HG03439 (cell line): Measurements from ENCODE around the gene ACTR1A.

Experiments
- ATAC-seq: cut with Tn5 transposase; IDR thresholded peaks from one replicate; pipeline ENCODE4 v1.9.1; 2021; ENCODE audit warnings: mild to moderate bottlenecking, moderate library complexity; ENCODE audit not compliant: unreplicated experiment

ACTR1A gene

DNA sequence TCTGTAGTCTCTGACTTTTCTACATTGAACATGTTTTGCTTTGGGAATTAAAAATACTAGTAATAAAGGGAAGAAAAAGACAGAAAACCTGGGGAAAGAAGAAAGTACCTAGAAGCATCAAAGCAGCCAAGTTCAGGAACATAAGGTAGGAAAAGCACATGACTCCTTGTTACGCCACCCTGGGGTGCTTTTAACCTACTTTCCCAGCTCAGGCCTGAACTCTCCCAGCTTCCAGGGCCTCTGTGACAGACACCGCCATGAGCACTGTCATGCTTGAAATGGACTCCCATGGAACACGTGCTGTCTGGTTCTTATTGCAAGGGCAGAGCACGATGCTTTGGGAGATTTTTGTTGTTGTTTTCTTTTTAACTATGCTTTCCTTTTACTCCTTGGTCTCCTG, 11.4 kb downstream of the ACTR1A start:
- no peak for ATAC-seq

DNA sequence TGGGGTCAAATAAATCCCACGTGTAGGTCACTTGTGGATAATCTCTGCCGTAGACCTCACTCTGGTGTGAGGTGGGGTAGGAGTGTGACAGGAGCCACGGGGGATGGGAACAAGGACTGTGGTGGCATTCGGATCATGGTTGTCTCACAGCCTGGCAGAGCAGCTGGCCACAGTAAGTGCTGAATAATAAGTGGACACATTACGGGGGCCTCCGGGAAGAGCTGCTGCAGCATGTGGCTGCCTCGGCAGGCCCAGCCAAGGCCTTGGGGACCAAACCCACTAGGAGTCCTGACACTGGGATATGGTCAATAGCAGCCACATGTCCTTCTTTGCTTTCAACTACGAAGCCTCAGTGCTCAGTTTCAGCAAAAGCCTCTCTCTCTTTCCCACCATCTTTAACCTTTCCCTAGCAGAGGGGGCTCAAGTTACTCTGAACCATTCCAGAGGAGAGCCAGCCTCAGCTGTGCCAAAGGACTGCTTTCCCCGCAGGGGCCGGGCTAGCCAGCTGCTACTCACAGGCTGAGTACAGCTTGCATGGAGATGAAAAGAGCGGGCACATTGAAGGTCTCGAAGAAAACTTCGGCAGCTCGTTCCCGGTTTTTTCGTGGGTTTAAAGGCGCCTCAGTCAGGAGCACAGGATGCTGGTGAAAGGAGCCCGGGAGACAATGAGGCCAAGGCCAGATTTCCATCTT, 17.3 kb downstream of the ACTR1A start:
- ATAC-seq, result no peak

DNA sequence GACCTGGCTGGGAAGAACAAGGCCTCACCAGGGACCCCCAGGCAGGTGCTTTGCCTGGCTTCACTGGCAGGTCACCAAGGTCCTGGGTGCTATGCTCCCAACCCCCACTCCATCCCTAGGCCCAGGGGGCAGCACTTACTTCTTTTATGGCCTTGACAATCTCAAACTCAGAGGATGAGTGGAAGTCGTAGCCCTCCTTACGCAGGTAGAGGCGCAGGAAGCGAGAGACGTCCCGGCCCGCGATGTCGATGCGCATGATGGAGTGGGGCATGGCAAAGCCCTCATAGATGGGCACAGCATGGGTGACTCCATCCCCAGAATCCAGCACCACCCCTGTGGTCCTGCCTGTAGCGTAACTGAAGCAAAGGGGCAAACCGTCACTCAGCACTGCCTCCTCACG, 18.5 kb downstream of the ACTR1A start:
- no peak for ATAC-seq

DNA sequence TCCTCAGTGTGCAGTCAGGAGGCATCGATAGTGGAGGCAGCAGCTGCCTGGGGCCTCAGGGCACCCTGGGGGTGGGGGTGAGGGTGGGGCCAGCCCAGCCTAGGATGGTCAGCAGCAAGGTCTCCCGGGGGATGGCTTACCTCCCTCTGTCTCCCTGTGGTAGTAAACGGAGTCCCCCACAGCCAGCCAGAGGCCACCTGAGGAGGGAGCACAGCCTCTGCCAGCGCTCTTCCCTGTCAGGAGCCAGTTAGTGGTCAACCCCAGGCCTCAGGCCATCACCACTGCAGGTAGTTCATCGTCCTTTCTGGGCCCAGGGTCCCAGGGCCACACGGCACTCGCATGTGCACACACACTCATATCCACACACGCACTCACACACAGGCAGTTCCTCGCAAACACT, 22.1 kb downstream of the ACTR1A start:
- ATAC-seq, result no peak

DNA sequence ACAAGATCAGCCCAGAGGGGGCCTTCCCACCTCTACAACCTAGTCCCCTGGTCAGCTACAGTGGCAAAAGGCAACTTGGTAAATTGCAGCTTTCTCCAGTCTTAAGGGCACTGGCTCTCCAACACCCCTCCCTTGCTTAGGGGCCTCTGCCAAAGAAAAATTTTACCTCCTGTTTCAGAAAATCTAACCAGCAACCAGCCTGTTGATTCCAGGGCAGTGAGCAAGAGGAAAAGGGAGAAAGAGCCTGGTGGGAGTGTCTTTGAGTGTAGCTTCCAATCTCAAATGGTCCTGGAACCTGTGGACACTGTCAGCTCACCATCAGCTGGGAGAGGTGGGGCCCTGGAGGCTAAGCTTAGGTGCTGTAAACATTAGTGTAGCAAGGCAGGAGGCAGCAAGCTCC, 22.9 kb downstream of the ACTR1A start:
- no peak for ATAC-seq

DNA sequence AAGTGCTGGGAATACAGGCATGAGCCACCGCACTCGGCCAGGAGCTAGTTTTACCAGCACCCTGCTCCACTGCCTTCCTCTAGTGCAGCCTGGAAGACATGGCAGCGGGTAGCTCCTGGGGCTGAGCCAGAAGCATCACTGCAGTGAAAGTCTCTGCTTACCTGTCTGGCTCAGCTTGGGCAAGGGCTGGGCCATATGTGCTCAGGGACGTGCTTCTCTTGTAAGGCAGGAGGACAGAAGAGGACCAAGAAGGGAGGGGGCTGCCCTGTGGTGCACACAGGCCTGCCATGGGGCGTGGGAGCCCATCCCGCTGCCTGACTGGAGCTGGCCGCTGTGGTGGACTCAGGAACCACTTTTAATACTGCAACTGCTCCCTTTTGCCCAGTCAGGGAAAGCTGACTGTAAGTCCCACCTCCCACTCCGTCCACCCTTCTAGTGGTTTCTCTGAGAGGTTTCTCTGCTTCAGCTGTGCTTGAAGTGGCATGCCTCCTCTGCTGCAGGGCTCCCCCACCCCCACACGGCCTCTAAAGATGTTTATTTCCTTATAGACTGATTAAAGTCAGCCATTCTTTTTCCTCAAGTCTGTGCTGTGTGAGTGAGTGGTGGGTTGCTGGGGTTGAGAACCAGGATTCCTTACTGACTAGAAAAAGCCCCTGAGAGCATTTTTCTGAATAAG, 25.9 kb downstream of the ACTR1A start:
- no peak for ATAC-seq

DNA sequence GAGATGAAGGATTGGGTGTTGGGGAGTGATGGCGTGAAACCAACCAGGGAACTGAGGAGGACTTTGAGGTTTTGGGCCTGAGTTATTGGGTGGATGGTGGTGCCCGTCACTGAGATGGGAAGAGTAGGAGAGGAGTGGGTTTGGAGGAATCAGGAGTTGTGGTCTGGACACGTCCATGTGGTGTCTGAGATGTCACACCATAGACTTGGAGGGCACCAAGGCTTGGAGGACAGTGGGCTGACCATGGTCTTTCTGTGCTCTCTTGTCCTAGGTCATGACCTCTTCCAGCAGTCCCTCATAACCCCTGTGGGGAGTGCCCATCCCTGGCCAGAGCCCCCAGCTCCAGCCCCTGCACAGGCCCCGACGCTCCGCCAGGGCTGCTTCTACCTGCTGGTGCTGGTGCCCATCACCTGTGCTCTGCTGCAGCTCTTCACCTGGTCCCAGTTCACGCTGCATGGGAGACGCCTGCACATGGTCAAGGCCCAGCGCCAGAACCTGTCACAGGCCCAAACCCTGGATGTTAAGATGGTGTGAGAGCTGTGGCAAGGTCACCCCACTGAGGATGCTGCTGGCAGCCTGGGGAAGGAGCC, 27.0 kb downstream of the ACTR1A start:
- no peak for ATAC-seq

DNA sequence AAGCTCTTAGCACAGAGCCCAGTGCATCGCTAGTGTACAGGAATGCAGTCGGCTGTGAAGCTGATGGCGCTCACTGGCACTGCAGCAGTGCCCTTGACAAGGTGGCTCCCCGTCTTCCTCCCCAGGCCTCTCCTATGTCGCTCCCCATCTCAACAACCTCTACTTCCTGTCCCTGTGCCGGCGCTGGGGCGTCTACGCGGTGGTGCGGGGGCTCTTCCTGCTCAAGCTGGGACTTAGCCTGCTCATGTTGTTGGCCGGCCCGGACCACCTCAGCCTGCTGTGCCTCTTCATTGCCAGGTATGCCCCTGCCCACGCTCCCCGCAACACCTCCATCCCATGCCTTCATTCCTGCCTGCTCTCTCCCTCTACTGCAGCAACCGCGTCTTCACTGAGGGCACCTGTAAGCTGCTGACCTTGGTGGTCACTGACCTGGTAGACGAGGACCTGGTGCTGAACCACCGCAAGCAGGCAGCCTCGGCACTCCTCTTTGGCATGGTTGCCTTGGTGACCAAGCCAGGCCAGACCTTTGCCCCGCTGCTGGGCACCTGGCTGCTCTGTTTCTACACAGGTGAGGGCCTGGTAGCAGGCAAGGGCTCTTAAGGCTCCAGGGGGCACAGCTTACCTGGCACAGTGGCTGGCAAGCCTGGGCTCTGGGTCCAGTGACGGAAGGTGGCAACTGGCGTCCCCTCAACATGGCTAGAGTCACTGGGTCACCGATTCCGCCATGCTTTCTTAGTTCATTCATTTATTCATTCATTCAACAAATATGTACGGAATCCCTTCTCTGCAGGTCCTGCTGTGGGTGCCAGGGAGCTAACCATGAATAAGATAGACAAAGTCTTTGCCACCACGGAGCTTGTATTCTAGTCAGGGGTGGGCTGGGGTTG, 28.8 kb downstream of the ACTR1A start:
- no peak for ATAC-seq

DNA sequence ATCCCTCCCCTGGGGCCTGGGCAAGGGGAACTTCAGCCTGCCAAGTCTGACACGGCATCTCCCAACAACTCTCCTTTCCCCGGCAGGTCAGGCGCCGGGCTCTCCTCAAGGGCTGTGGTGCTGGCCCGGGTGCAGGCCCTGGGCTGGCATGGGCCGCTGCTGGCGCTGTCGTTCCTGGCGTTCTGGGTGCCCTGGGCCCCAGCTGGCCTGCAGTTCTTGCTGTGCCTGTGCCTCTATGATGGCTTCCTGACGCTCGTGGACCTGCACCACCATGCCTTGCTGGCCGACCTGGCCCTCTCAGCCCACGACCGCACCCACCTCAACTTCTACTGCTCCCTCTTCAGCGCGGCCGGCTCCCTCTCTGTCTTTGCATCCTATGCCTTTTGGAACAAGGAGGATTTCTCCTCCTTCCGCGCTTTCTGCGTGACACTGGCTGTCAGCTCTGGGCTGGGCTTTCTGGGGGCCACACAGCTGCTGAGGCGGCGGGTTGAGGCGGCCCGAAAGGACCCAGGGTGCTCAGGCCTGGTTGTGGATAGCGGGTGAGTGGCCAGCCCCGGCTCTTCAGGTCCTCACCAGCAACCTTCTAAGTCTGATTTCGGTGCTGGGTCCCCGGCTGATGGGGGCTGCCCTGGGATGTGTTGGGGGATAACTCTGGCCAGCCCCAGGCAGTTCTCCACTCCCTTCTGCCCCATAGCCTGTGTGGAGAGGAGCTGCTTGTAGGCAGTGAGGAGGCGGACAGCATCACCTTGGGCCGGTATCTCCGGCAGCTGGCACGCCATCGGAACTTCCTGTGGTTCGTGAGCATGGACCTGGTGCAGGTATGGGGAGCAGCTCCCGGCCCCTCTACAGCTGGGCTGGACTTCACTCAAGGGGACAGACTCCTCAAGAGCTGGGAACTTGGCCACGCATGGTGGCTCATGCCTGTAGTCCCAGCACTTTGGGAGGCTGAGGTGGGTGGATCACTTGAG, 31.6 kb downstream of the ACTR1A start:
- no peak for ATAC-seq

DNA sequence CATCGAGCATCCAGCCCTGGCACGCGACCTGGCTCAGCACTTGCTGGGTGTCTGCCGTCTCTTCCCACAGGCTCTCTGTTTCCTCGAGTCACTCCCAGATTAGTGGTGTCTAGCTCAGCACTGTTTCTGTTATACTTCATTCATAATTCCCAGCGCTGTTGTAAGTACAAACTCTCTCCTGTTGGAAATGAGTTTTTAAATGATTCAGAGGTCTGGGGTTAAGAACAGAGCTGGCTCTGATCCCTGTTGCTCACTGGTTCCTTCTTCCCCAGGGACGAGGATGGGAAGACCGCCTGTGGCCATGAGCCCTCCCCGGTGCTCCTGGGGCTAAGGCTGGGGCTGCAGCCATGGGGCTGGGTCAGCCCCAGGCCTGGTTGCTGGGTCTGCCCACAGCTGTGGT, 33.8 kb downstream of the ACTR1A start:
- ATAC-seq, result no peak

DNA sequence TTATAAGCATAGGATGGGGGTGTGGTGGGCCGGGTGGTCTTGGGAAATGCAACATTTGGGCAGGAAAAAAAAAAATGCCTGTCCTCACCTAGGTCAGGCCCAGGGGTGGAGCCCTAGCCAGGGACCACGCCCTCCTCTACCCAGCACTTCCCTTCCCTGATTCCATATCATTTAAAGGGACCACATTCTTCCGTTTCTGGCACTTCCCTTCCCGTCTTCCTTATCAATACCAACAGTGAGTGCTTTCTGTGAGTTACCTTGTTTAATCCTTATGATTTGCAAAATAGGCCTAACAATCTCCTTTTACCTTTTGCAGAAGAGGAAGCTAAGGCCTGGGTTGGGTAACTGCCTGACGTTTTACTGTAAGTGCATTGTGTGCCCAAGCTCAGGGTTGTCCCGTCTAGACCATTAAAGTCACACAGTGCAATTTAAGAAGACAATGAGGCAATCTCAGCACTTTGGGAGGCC, 34.5 kb downstream of the ACTR1A start:
- no peak for ATAC-seq

DNA sequence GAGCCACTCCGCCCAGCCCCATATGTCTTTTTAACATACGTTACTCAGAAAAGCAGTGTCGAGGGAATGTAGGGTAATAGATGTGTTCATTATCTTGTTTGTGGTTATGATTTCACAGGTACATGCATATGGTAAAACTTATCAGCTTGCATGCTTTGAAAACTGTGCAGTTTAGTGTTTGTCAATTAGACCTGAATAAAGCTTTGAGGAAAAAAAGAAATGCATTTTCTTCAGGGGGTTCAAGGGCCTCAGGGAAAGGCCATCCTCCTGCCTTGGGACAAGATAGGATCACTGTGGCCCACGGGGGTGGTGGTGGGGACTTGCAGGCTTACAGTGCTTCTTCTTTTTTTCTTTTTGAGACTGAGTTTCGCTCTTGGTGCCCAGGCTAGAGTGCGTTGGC, 35.2 kb downstream of the ACTR1A start:
- no peak for ATAC-seq

DNA sequence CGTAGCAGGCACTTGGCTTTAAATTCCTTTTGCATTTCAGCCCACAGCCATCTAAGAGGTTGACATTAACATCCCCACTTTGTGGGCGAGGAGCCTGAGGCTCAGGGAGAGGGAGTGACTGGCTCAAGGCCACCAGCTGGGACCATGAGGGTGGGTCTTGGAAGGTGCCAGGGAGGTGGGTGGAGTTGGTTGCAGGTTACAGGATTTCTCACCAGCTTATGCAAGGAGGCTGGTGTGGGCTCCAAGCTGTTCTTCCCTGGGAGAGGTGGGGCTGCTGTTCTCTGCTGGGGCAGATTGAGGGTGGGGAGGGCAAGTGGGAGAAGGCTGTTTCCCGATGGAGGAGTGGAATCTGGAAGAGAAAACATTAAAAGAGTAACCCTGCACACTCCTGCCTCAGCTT, 37.0 kb downstream of the ACTR1A start:
- ATAC-seq, result no peak

DNA sequence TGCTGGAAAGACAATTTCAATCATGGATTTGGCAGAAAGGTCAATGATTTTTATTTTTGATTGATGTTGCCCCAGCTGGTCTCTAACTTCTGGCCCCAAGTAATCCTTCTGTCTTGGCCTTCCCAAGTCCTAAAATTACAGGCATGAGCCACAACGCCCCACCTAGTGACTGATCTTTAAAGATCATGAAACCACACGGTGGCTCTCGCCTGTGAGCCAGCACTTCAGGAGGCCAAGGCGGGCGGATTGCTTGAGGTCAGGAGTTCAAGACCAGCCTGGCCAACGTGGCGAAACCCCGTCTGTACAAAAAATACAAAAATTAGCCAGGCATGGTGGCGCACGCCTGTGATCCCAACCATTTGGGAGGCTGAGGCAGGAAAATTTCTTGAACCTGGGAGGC, 38.5 kb downstream of the ACTR1A start:
- no peak for ATAC-seq

DNA sequence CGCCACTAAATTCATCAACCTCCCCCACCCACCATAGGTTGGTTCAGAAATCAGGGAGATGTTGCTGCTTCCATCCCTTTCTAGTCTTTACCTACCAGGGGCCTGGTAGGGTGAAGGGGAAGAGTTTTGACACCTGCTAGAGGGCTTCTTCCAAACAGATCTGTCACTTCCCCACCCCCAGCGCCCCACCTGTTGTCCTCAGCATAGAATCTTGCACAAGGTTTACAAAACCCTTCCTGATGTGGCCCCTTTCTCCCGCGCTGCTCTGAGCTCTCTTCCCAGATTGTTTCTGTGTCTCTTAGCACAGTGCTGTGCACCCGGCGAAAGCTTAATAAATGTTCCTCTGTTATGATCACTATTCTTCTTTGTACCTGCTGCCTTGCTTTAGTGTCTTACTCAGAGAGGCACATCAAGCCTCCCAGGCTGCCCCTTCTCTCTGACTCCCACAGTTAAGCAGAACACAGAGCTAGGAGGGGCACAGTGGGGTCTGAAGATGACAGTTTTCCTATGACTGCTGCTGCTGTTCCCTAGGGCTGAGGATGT, 39.9 kb downstream of the ACTR1A start:
- no peak for ATAC-seq

DNA sequence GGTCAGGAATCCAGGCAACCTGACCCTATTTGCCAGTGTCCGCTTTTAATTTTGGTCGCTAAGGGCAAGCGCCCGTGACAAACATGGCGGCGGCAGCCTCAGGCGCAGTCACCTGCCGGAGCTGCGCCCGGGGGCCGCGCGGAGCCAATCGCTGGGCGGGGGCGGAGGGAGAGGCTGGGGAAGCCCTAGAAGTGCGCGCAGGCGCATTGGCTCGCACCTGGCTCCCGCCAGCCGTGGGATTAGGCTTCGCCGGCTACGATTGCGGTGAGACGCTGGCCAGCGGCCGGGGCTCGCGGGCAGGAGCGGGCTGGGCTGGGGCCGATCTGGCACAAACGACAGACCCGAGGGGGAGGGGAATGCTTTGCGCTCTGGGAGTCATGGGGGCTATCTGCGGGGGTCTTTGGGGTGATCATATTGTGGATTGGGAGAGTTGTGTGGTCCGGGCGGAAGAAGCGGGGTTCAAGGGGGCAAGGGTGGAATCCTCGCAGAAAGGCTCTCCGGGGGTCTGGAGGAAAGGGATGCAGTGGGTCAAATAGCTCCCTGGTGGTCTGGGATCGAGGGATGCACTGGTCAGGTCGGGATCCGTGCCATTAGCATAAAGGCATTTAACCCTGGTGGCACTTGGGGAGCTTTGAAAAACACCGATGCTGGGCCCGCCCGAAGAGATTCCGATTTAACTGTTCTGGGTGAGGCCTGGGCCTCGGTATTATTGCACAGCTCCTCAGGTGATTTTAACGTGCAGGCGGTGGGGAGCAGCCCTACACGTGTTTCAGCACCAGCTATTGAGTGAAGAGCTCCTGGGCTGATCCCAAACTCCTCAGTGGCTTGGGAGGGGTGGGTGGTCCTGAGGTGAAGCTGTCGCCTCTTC, 41.1 kb downstream of the ACTR1A start:
- ATAC-seq, result peak; percentile 71

DNA sequence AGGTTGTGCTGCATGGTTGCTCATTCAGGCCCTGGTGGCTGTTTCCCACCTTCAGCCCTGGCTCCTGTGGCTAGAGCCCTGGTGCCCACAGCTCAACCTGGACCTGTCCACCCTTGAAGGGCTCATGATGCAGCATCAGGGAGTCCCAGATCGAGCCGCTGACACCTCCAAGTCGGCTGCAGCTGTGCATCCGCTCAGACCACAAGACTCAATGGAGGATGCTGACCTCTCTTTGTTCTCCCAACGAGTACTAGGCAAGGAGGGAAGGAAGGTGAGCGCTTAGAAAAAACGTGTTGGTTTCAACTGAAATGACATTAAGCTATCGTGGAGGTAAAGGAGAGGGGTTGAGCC, 41.7 kb downstream of the ACTR1A start:
- peak; percentile 18 for ATAC-seq

DNA sequence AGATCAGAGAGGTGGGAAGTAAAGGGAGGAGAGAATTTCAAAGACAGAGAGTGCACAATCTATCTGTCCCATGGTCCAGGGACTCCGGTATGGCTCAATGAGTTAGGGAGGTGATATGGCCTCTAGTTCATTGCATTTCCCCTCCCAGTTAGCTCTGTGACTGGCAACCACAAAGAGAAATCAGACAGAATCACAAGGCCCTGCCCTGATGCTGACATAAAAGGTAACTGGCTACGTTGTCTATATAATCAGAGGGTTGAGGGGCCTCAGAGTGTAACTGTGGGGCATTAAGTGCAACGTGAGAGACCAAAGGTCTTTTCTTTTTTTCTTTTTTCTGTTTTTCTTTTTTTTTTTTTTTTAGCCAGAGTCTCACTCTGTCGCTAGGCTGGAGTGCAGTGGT, 43.9 kb downstream of the ACTR1A start:
- ATAC-seq, result no peak

DNA sequence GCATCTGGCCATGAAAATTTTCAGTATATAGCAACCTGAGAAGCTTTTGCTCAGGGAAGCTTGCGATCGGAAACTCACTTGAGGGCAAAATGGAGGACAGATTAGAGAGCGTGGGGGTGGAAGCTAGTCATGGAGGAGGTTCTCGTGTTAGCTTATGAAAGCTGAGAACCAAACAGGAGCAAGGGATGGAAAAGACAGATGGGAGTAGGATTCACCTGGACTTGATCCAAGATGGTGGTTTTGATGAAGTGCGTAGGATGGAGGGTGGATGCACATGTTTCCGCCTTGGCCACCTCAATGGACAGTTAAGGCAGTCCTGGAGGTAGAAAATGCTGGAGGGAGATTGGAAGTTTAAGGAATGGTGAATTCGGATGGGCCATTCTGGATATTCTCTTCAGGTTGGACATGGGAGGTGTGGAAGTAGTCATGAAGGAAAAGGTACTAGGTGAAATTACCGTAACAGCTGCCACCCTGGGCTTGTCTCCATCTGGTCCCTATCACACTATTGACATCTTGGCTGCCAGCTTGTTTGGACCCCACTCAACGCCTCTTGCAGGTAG, 44.8 kb downstream of the ACTR1A start:
- no peak for ATAC-seq
